NCI-H2227 (cell line): ENCODE measurements around the gene ZNF469.

Experiments
- DNase-seq: peaks from one replicate; lab custom pipeline; 2025; ENCODE audit not compliant: unreplicated experiment; lab: John Stamatoyannopoulos, UW

Gene ZNF469, protein sequence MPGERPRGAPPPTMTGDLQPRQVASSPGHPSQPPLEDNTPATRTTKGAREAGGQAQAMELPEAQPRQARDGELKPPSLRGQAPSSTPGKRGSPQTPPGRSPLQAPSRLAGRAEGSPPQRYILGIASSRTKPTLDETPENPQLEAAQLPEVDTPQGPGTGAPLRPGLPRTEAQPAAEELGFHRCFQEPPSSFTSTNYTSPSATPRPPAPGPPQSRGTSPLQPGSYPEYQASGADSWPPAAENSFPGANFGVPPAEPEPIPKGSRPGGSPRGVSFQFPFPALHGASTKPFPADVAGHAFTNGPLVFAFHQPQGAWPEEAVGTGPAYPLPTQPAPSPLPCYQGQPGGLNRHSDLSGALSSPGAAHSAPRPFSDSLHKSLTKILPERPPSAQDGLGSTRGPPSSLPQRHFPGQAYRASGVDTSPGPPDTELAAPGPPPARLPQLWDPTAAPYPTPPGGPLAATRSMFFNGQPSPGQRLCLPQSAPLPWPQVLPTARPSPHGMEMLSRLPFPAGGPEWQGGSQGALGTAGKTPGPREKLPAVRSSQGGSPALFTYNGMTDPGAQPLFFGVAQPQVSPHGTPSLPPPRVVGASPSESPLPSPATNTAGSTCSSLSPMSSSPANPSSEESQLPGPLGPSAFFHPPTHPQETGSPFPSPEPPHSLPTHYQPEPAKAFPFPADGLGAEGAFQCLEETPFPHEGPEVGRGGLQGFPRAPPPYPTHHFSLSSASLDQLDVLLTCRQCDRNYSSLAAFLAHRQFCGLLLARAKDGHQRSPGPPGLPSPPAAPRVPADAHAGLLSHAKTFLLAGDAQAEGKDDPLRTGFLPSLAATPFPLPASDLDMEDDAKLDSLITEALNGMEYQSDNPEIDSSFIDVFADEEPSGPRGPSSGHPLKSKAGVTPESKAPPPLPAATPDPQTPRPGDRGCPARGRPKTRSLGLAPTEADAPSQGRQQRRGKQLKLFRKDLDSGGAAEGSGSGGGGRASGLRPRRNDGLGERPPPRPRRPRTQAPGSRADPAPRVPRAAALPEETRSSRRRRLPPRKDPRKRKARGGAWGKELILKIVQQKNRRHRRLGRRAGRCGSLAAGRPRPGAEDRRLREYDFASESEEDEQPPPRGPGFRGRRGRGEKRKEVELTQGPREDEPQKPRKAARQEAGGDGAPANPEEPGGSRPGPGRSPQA (N-terminal part only)

DNA sequence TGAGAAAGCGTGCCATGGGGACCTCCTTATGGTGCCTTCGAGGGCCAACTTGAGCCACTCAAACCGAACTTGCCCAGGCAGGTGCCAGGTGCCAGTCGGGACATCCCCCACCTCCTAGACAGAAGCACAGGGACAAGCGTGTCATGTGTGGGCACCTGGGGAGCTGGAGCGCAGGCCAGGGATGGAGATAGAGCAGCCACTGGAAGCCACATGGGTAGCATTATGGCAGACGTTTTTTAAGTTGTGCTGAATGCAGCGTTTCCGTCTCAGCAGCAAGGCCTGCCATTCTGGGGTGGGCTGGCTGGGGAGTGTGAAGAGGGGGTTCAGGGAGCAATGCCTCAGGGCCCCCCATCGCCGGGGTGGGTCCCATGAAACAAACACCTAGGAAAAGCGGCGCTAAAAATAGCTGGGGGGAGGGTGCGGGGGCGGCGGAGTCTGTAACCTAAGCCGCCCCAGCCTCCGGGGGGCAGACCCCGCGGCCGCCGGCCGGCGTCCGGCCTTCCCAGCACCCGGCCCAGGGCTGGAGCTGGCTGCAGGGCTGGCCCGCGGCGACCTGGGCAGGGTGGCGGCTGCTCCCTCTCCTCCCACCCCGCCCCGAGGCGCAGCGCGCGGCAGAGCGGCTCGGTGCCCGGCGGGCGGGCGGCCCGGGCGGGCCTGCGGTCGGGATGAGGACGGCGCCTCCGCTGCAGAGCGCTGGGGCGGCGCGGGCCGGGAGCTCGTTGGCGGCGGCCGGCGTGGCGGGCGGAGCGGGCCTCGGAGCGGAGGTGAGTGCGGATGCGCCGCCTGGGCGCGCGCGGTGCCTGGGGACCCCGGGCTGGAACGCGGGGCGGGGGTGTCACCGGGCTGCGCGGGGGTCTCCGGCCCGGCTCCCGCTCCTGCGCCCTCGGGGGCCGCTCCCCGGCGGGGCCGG is at the start of gene ZNF469:
Gene ZNF469, plus strand, starts transcription at position 469 of the 910 bp plus-strand sequence. CDS start 44,512 bp downstream, outside the sequence.
- DNase-seq: no peak

DNA sequence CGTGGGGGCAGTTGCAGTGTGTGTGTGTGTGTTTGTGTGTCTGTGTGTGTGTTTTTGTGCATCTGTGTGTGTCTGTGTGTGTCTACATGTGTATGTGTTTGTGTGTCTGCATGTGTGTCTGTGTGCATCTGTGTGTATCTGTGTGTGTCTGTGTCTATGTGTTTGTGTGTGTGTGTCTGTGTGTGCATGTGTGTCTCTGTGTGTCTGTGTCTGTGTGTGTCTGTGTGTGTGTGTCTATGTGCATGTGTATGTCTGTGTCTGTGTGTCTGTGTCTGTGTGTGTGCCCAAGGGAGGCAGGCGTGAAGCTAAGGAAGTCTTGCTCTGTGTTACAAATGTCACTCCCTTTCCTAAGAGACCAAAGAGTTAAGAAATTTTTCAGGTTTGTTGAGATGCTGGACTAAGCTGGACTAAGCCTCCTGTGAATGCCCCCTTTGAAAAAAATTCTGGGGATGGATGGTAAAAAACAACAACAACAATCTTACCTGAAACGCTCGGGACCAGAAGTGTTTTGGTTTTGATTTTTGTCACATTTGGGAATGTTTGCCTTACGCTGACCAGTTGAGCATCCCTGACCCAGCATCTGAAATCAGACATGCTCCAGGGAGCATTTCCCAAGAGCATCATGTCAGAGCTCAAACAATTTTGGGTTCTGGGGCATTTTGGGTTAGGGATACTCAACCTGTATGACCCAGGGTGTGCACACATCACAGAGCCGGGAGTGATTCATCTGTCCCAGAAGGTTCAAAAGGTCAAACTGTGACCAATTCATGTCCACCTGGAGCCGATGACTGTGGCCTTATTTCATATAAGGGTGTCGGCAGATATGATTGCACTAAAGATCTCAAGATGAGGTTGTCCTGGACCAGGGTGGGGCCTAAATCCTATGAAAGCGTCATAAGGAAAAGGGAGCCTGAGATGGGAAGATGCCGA is 48.6 kb upstream of the ZNF469 start:
- no peak for DNase-seq

DNA sequence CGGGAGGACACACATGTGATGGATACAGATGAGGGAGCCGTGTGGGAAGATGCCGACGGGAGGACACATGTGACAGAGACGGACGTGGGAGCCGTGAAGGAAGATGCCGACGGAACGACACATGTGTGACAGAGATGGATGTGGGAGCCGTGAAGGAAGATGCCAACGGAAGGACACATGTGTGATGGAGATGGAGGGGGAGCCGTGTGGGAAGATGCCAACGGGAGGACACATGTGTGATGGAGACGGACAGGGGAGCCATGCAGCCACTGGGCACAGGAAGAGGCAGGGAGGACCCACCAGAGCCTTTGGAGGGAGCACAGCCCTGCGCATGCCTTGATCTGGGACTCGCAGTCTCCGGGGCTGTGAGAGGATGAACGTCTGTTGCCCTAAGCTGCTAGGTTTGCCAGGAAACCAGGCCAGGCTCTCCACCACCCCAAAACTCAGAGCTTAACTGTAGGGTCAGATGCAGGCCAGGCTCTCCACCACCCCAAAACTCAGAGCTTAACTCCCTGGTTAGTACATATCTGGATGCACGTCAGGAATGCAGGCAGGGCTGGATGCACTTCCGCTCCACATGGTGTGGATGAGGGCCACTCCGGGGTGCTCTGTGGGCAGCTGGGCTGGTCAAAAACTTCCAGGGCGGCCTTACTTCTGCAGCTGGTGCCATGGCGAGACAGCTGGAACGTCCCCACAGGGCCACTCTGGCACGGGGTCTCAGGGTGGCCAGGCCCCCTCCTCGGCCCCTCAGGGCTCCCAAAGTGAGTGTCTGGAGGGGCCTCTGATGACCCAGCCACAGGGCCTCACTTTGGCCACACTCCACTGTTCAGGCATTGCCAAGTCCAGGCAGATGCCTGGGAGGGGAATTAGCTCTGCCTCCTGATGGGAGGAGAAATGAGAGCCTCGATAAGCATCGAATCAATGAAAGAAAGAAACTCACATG is 47.7 kb upstream of the ZNF469 start:
- DNase-seq: no peak

DNA sequence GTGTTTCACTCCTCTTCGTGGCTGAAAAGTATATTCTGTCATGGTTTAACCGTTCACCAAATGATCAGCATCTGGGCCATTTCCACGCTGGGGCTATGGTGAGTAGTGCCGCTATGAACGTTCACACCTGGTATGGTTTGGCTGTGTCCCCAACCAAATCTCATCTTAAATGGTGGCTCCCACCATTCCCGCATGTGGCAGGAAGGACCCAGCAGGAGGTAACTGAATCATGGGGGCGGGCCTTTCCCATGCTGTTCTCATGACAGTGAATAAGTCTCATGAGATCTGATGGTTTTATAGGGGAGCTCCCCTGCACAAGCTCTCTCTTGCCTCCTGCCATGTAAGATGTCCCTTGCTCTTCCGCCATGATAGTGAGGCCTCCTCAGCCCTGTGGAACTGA is 45.7 kb upstream of the ZNF469 start:
- DNase-seq: no peak

DNA sequence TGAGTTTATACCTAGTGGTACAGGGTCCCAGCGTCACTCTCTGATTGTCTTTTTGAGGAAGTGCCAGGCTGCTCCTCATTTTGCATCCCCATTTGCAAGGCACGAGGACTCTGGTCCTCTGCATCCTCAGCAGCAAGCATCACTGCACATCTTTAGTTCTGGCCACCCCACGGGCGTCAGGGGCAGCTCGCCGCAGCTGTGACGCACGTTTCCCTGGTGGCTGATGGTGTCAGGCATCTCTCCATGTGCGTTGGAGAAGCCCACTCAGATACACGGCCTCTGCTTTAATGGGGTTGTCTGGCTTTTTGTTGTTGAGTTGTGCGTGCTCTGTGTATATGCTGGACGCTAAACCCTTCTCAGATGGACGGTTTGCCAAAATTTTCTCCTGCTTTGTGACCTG is 45.2 kb upstream of the ZNF469 start:
- DNase-seq: no peak

DNA sequence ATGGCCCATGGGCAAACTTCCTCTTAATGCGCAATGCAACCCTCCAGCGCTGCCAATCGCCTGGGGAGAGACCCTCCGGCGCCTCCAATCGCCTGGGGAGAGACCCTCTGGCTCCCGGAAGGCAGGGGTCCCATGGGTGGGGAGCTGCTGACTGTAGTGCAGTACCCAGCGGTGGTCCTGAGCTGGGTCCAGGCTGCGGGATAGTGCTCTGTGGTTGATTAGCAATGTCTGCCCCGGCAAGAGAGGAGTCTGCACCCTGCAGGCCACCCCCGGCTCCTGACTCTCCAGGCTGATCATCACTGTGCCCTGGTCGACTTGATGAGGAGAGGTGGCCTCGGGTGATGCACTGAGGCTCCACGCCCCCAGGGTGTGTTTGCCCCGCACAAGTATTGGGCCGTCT is 44.6 kb upstream of the ZNF469 start:
- no peak for DNase-seq

DNA sequence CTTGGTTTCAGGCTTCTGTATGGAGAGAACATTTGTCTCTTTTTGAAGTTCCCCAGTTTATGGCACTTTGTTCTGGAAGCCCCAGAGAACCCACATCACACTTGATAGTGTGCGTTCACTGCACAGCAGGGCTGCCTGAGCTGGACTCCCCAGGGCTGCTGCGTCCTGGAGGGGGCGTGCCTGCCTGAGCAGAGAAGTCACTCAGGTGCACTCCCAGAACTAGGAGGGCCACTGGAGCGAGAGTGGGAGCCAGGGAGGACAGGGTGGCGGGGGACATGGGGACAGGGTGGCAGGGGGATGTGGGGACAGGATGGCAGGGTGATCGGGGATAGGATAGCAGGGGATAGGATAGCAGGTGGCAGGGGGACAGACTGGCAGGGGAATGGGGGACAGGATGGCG is 43.9 kb upstream of the ZNF469 start:
- no peak for DNase-seq

DNA sequence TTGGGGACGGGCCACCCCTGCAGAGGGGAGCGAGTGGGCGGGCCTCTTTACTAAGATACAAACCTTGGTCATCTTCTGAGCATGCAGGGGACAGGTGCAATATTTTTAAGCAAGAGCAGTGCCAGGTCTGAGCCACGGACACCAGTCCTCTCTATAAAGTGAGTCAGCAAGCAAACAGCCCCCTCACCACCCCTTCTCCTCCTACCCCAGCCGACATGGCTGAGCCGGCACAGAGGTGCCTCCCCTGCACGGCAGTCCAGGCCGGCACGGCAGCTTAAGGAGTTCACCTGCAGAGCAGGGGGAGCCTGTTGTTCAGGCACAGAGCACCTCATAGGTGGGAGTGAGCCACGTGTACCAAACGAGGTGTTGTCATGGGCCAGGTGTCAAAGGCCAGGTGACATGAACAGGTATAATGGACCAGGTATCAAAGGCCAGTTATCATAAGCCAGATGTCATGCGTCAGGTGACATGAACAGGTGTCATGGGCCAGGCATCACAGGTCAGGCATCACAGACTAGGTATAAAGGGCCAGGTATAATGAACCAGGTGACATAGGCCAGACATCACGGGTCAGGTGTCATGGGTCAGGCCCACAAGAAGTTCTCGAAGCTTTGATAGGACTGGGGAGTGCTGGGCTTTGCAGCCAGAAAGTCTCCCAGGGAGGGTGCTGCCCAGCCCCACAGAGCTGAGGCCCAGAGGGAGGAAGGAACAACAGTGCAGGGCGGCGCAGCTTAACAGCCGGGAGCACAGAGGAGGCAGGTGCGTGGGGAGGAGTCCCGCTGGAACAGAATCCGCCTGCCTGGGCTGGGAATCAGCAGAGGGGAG is 42.6 kb upstream of the ZNF469 start:
- no peak for DNase-seq

DNA sequence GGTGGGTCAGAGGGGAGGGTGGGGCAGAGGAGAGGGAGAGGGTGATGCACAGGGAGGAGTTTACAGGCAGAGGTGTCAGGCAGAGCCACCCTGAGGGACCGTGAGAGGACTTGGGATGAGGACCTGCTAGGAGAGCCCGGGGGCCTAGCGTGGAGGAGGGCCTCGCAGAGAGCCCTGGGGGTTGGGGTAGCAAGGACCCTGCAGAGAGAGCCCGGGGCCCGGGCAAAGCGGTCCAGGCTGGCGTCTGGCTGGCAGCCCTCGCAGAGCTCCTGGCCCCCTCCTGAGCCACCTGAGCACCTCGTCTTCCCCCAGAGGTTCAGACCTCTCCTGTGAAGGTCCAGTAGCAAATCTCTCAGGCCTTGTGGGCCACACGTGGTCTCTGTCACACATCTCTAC is 42.0 kb upstream of the ZNF469 start:
- no peak for DNase-seq

DNA sequence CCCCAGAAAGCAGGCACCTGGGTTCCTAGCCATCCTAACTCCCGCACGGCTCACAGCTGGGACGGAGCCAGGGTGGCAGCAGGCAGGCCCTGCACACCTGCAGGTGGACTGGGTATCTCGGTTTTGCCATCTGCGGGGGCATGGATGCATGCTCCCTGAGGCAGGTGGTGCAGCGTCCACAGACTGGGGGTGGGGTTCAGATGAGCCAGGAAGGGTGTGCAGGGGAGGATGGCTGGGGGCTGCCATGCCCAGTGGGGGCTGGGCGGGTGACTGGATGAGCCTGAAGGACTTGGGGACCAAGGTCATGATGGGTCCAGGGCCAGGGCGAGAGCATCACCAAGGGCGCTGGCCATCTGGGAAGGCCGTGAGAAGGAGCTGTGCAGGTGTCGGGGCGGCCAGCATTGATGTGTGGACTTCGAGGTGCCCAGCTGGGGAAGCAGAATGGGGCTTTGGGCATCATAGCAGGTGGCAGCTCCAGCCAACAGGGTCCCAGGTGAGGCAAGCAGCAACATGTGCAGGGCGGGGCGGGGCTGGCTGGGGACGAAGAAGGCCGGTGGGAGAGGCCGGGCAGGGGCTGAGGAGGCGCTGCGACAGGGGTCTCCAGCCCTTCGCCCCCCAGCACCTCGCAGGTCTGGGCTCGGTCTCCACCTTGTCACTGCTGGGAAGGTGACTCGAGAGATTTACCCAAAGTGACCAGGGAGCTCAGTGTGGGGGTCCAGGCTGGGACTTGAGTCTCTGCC is 41.0 kb upstream of the ZNF469 start:
- DNase-seq: no peak

DNA sequence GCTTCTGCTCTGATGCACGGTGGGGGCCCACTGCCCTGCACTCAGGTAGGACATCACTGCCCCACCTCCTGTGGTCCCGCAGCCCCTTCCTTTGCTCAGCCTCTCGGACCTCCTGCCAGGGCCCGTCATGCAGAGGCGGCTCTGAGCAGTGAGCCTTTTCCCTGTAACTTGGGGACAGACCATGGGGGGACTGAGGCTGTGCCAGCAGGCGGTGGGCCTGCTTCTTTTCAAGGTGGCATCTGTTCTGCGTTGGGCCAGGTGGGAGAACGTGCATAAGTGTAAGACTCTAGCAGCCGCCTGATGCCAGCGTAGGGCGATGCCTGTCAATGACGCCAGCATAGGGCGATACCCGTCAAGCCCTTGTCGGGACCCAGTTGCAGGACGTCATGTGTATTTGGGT is 40.3 kb upstream of the ZNF469 start:
- DNase-seq: no peak

DNA sequence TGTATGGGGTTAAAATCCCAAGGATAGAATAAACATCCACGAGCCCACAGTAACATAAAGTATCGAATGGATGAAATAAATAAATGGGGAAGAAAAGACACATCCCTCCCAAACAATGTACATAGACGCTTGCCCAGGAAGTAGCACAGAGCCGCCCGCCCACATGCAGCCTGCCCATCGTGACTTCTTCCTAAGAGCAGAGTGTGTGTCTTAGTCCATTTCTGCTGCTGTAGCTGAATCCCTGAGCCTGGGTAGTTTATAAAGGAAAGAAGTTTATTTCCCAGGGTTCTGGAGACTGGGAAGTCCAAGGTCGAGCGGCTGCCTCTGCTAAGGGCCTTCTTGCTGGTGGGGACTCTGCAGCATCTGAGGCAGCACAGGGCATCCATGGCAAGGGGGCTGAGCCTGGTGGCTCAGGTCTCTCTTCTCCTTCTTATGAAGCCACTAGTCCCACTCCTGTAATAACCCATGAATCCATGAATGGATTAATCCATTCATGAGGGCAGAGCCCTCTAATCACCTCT is 39.4 kb upstream of the ZNF469 start:
- DNase-seq: no peak

DNA sequence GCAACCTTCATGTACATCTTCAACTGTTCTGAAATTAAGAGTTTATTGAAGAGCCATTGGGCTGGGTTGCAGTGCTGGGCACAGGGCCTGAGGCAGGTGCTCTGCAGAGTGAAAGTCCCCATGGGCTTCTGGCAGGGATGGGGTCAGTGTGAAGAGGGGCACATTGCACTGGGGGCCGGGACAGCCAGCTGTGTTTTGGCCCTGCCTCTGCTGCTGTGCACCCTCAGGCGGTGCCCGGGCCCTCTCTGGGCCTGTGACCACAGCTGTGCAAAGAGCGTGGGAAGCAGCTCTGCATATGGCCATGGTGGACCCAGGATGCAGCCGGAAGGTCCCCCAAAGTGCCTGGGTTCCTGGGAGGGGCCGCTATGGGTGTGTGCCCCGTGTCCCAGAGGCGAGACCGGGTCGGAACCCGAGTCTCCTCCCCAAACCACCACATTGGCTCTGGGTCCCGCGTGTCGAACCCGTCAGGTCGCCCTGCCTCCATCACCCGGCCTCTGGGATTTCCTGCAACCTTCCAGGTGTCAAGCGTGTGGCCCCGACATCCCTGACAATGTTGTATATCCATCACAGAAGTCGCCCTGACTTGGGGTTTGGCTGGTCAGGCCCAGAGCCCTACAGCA is 38.2 kb upstream of the ZNF469 start:
- no peak for DNase-seq

DNA sequence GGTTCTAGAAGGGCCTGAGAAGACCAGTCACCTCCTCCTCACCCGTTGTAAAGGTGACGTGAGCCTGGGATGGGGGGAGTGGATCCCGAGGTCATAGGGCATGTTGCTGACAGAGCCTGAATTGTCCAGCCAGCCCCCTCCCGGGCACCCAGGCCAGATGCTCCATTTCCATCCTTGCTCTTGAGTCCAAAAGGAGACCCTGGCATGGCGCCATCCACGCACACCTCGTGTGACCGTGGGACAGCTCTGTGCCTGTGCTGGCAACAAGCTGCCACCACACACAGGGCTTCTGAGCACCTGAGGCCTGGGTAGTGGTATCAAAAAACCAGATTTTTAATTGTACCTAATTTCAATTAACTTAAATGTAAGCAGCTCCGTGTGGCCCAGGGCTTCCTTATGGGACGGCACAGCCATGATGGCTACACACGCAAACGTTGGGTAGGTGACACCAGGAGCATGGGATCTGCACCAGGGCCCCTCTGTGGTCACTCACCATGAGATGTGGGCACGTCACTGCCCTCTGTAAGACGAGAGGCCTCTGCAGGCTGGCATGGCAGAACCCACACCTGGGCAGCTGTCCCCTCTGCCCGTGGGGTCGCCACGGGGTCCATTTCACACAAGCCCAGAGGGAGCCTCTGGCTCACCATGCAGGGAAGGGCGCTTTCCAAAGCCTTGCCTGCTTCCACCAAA is 37.6 kb upstream of the ZNF469 start:
- DNase-seq: no peak

DNA sequence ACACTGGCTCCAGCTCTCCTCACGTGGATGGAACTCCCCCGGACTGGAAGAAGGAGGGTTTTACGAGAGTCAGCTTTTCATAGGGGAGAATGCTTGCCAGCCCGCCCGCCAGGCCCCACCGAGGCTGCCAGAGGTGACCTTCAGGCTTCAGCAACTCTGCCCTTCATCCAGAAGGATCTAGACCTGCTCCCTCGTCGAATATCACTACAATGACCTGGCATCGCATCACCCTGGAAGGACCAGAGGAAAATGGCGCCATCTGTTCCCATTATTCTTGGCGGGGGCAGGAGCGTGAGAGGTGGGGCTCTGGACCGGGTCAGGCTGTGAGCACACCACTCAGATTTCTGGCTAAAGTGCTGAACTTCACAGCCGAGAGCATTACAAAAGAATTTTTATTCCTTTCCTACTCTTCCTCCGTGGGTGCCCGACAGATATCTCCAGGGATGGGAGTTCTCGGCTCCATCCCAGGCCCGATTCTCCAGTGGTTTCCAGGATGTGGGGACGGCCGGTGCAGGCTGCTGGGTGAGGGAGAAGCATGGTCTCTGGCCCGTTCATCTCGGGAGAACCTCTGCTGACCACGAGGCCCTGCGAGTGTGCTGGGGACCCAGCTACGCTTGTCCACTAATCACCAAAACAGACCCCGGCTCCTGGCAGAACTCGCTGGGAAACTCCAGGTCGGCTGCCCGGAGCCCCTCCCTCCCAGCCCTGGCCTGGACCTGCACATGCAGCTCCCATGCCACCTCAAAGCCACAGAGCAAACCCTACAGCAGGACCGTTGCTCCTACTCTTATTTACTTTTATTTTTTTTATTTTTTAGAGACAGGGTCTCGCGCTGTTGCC is 36.8 kb upstream of the ZNF469 start:
- DNase-seq: no peak
